GM12874 (cell line): ENCODE results near the gene ZBTB7A.

Experiments used
- CTCF ChIP-seq: IDR thresholded peaks from 2 replicates; pipeline ENCODE4 v1.5.1; 2011; ENCODE audit warnings: low read depth, mild to moderate bottlenecking, control low read depth, low read length, moderate library complexity; ENCODE audit not compliant: insufficient read depth

ZBTB7A gene

GRCh38 chr19:4060621-4061177, 6.0 kb downstream of the ZBTB7A start:
- TF ChIP-seq CTCF: no peak

GRCh38 chr19:4059891-4060620, 6.6 kb downstream of the ZBTB7A start:
- no peak for TF ChIP-seq CTCF

- TF ChIP-seq CTCF: no peak
These were observed 7.2 kb downstream of the ZBTB7A start for GRCh38 chr19:4059453-4059871.

GRCh38 chr19:4058693-4059452, 7.8 kb downstream of the ZBTB7A start:
- TF ChIP-seq CTCF: no peak

DNA sequence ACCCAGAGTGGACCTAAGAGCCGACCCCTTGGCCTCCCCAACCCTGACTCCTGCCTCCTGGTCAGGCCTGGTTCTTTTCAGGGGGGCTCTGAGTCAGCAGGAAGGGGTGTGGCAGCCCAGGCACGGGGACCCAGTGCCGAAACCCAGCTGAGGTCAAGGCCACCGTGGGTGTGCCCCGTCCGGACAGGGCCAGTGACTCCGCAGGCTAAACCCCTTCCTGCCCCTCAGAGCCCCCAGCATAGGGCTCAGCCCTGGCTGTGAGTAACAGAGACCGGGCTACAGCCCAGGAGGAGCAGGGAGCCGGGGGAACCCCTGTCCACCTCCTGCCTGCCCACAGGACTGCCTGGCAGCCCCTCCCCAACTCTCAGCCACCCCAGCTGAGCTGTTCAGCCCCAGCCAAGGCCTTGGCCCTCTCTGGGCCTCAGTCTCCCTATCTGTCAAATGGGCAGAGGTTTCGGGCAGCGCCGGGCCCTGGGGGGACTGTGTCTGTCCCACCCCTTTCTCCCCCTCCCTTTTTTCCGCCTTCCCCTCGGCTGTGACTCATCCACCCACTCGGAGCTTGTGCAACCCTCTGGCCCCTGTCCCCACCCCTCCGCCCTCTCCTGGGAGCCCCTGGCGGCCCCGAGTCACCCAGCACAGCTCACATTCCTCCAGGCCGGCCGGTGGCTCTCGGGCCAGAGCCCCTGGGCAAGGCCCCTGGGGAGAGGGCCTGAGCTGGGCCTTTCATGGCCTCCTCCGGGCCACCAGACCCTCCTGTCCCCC, 8.6 kb downstream of the ZBTB7A start:
- no peak for TF ChIP-seq CTCF

DNA sequence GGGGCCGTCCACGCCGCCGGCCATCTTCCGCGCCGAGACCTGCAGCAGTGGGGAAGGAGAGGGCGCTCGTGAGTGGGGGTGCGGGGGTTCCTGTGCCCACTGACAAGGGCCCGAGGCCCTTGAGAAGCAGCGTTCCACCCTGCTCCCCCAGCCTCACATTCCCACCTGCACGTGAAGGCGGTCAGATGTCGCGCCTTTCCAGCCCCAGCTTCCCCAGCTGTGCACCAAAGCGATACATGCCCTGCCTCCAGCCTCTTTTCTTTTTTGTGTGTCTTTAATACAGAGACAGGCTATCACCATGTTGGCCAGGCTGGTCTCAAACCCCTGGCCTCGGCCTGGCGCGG, 11.5 kb downstream of the ZBTB7A start:
- no peak for TF ChIP-seq CTCF
